SK-N-SH (cell line): ENCODE data around the gene HMX3. TPM values are rescaled to one million over a fixed set of nuclear protein-coding genes. Genes with fewer than 3 reads are reported as not detected.

Experiments
- CTCF ChIA-PET: fragments of 300-600, 350-600 bp; formaldehyde crosslinking; extraction: SDS; loops from one replicate; lab custom pipeline; 2021; lab: Yijun Ruan, JAX
- POLR2A ChIA-PET: fragments of 350-600 bp; sonication (Branson Sonifier 250); formaldehyde crosslinking; extraction: SDS; loops from one replicate; lab custom pipeline; 2020; ENCODE audit warnings: antibody characterized with exemption, inconsistent platforms; lab: Yijun Ruan, JAX
- DNase-seq: peaks from one replicate; pipeline ENCODE4 v3.0.0; 2012
- H2AFZ ChIP-seq: fragments of 200-600 bp; sonication (generic); 2 replicates; pipeline ENCODE4 v1.8.1; 2016; ENCODE audit warnings: antibody characterized with exemption, mild to moderate bottlenecking, low read depth
- H3F3A ChIP-seq: fragments of 200-600 bp; sonication (generic); replicated peaks from 2 replicates; pipeline ENCODE3; 2016; ENCODE audit warnings: antibody characterized with exemption, mild to moderate bottlenecking; ENCODE audit not compliant: insufficient read depth
- H3K27ac ChIP-seq, 2 experiments: fragments of 200-500 bp in 1 of 2; fragments of 200-600 bp in 1 of 2; sonication (Bioruptor generic) in 1 of 2; sonication (generic), shearing (Covaris generic) in 1 of 2; 2 replicates each; pipeline versions ENCODE4 v1.5.1 to v1.6.1; 2014 to 2016; ENCODE audit warnings: low read depth in 2 of 2, inconsistent platforms in 1 of 2, low read length in 1 of 2, mild to moderate bottlenecking in 1 of 2, mixed read lengths in 1 of 2
- H3K27me3 ChIP-seq: fragments of 200-600 bp; sonication (generic), shearing (Covaris generic); 2 replicates; pipeline ENCODE4 v1.6.1; 2016; ENCODE audit warnings: mixed run types; ENCODE audit not compliant: insufficient read depth
- H3K36me3 ChIP-seq, 2 experiments: fragments of 200-500 bp in 1 of 2; fragments of 200-600 bp in 1 of 2; sonication (Bioruptor generic) in 1 of 2; sonication (generic) in 1 of 2; replicated peaks in 1 of 2; 2 replicates each; pipeline versions ENCODE3 to v1.5.1; 2014 to 2016; ENCODE audit warnings: low read length in 1 of 2, mild to moderate bottlenecking in 1 of 2; ENCODE audit not compliant: insufficient read depth in 2 of 2, control insufficient read depth in 1 of 2
- H3K4me1 ChIP-seq, 2 experiments: fragments of 200-500 bp in 1 of 2; fragments of 200-600 bp in 1 of 2; sonication (Bioruptor generic) in 1 of 2; sonication (generic), shearing (Covaris generic) in 1 of 2; 2 replicates each; pipeline versions ENCODE4 v1.5.1 to v1.6.1; 2014 to 2016; ENCODE audit warnings: low read depth in 1 of 2, low read length in 1 of 2, mixed run types in 1 of 2; ENCODE audit not compliant: insufficient read depth in 2 of 2, control insufficient read depth in 1 of 2
- H3K4me2 ChIP-seq: fragments of 200-600 bp; sonication (generic), shearing (Covaris generic); 2 replicates; pipeline ENCODE4 v1.6.1; 2017; ENCODE audit warnings: mixed run types
- H3K4me3 ChIP-seq, 2 experiments: fragments of 200-500 bp in 1 of 2; fragments of 200-600 bp in 1 of 2; sonication (Bioruptor generic) in 1 of 2; sonication (generic), shearing (Covaris generic) in 1 of 2; 2 replicates each; pipeline versions ENCODE4 v1.5.1 to v1.8.1; 2014 to 2016; ENCODE audit warnings: low read depth in 2 of 2, inconsistent platforms in 1 of 2, low read length in 1 of 2, mild to moderate bottlenecking in 1 of 2, mixed read lengths in 1 of 2, moderate library complexity in 1 of 2
- H3K79me2 ChIP-seq: fragments of 200-600 bp; sonication (generic); 2 replicates; pipeline ENCODE4 v1.8.1; 2017; ENCODE audit warnings: mild to moderate bottlenecking; ENCODE audit not compliant: insufficient read depth
- H3K9ac ChIP-seq: fragments of 200-600 bp; sonication (generic); 2 replicates; pipeline ENCODE4 v1.6.1; 2017; ENCODE audit warnings: mixed run types
- H3K9me2 ChIP-seq: fragments of 200-600 bp; sonication (generic); 2 replicates; pipeline ENCODE4 v1.6.1; 2017; ENCODE audit warnings: mixed run types
- H3K9me3 ChIP-seq: fragments of 200-600 bp; sonication (generic); 2 replicates; pipeline ENCODE4 v1.6.1; 2017; ENCODE audit warnings: mixed run types, mild to moderate bottlenecking, moderate library complexity
- H4K20me1 ChIP-seq: fragments of 200-600 bp; sonication (generic); 2 replicates; pipeline ENCODE4 v1.6.1; 2017; ENCODE audit warnings: mild to moderate bottlenecking, mixed run types; ENCODE audit not compliant: insufficient read depth
- EZH2phosphoT487 ChIP-seq: fragments of 200-600 bp; sonication (generic); IDR thresholded peaks from 2 replicates; pipeline ENCODE4 v1.6.1; 2017; ENCODE audit warnings: low read depth, mixed run types, mild to moderate bottlenecking, antibody characterized with exemption, moderate library complexity, borderline replicate concordance
- JUND ChIP-seq: IDR thresholded peaks from 2 replicates; pipeline ENCODE4 v1.4.0; 2012
- RAD21 ChIP-seq: IDR thresholded peaks from 2 replicates; pipeline ENCODE4 v1.6.1; 2012; ENCODE audit warnings: mild to moderate bottlenecking, low read length
- REST ChIP-seq: IDR thresholded peaks from 2 replicates; pipeline ENCODE4 v1.6.1; 2012; ENCODE audit warnings: mild to moderate bottlenecking, low read depth, low read length, moderate library complexity
- SMC3 ChIP-seq: IDR thresholded peaks from 2 replicates; pipeline ENCODE4 v1.6.1; 2012; ENCODE audit warnings: low read depth, low read length, improper control_type of control experiment
- WGBS: methylation state at CpG from one replicate; pipeline ENCODE4 v1.1.6; 2017; ENCODE audit warnings: low lambda C conversion rate; 5-methylcytosine and 5-hydroxymethylcytosine counted together
- polyA plus RNA-seq, 3 experiments: library from polyadenylated mRNA; depleted of rRNA; stranded (reverse); fragments of >200 nt; gene quantifications; 2 replicates each; pipeline ENCODE4 v1.2.3, GENCODE V29; 2012

The HMX3 gene
- polyA plus RNA-seq, 1 of the 3 experiments (the other 2 are of a cell fraction) = not detected

- POLR2A ChIA-PET = no interaction called here
- no peak for TF ChIP-seq JUND
- 0 out of 2 replicates have a peak, but pooled peaks have one; percentile 64 for TF ChIP-seq EZH2phosphoT487
- 0 out of 2 replicates have a peak, but pooled peaks cover 4% of the 10 kb centered on the region for H4K20me1 ChIP-seq
- H3K4me3 ChIP-seq = no peak overlapping the region
- peaks cover 96% of the 10 kb centered on the region for H3K27me3 ChIP-seq
- no peaks in the 10 kb centered on the region for H3K9me2 ChIP-seq
- DNase-seq = no peak
- CTCF ChIA-PET = interaction anchor here (0.6 to 4.9 kb wide), 15 partner anchors 8 to 957 kb away, joined by 3 to 31 read pairs (median 4); no protein-coding TSS in a partner anchor
- WGBS = 4% methylated on average over 30 of the region's 32 CpGs
- no peaks in the 10 kb centered on the region for H3F3A ChIP-seq
- H3K36me3 ChIP-seq = no peaks in the 10 kb centered on the region
- H3K4me2 ChIP-seq = no peak overlapping the region; the same call in 1 of the 2 replicates
- no peak overlapping the region for H3K9ac ChIP-seq
- no peak overlapping the region for H2AFZ ChIP-seq
- no peak overlapping the region for H3K27ac ChIP-seq
- peaks cover 0 to 4% of the 10 kb centered on the region in 2 experiments; a peak in 1 of 4 replicates for H3K4me1 ChIP-seq
- H3K79me2 ChIP-seq = no peaks in the 10 kb centered on the region
- H3K9me3 ChIP-seq = no peaks in the 10 kb centered on the region
Measured at GRCh38 chr10:123139521-123140163, 3.9 kb downstream of the HMX3 start.

DNA sequence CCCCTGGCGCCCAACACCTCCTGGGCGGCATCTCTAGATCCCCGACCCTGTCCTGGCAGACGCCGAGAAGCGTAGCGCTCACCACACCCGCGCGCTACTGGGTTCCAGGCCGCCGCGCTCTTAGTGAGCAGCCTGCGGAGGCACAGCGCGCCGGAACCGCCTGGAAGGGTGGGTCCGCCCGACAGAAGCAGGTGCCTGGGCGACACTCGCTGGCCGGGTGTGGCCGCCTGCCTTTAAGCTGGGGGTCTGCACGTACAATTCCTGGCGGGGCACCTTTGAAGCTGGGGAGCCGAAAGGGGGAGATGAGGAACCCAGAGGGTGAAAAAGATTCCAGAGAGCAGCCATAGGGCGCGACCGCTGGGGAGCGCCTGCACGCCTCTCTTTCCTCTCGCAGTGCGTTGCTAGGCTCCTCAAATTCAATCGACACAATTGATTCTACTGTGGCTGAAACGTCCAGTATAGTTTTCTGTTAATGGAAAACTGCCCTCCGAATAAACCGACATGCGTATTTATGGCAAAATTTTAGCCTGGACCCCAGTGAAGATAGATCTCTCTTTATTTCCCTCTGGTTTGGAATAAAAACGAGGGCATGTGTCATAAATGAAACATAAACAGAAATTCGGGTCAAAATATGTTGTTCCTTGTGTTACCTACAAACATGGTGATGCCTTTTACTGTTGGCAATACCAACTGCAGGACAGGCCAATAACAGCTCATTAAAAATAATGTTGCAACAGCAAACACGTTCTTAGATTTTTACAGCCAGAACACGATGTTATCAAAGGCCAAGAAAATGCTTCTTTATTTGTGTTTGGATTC, 4.6 kb downstream of the HMX3 start:
- H3K4me1 ChIP-seq = peaks cover 0 to 3% of the 10 kb centered on the region in 2 experiments; a peak in 1 of 4 replicates
- H3K79me2 ChIP-seq = no peaks in the 10 kb centered on the region
- H3K9ac ChIP-seq = no peak overlapping the region
- peak; percentile 50 for DNase-seq
- no peaks in the 10 kb centered on the region for H3K36me3 ChIP-seq
- POLR2A ChIA-PET = no interaction called here
- H3K9me3 ChIP-seq = no peaks in the 10 kb centered on the region
- H3K27ac ChIP-seq = no peak overlapping the region
- TF ChIP-seq RAD21 = peak; percentile 44
- no peak for TF ChIP-seq REST
- peak; percentile 33; the same call in 1 of the 2 replicates for TF ChIP-seq EZH2phosphoT487
- TF ChIP-seq SMC3 = 0 out of 2 replicates have a peak, but pooled peaks have one; percentile 15
- 0 out of 2 replicates have a peak, but pooled peaks cover 4% of the 10 kb centered on the region for H4K20me1 ChIP-seq
- H2AFZ ChIP-seq = no peak overlapping the region
- no peak overlapping the region for H3K4me2 ChIP-seq
- H3F3A ChIP-seq = no peaks in the 10 kb centered on the region
- 3% methylated on average over 37 of the region's 43 CpGs for WGBS
- H3K9me2 ChIP-seq = no peaks in the 10 kb centered on the region
- H3K4me3 ChIP-seq = no peak overlapping the region
- peaks cover 96% of the 10 kb centered on the region for H3K27me3 ChIP-seq
- CTCF ChIA-PET = interaction anchor here (0.6 to 4.9 kb wide), 15 partner anchors 9 to 418 kb away, joined by 3 to 31 read pairs (median 4); no protein-coding TSS in a partner anchor
